HepG2 (cell line): ENCODE data around the gene FAM98A. TPM values are rescaled to one million over a fixed set of nuclear protein-coding genes. Genes with fewer than 3 reads are reported as not detected.

ENCODE experiments used
- ATAC-seq: fragments of 200-7000 bp; cut with Tn5 transposase; 3 replicates; pipeline ENCODE4 v1.9.1; 2020; ENCODE audit warnings: mild to moderate bottlenecking, moderate library complexity
- BruUV-seq: library from RNA; stranded (reverse); fragments of 400-500 nt; replicated peaks from 2 replicates; lab custom pipeline; 2021; lab: Mats Ljungman, UMichigan
- CTCF ChIA-PET: fragments of 300-600 bp; formaldehyde crosslinking; extraction: SDS; loops from one replicate; lab custom pipeline; 2021; ENCODE audit warnings: low total read pairs, inconsistent platforms, low intra/inter-chr PET ratio; lab: Yijun Ruan, JAX
- POLR2A ChIA-PET: fragments of 350-600 bp; sonication (Branson Sonifier 250); formaldehyde crosslinking; loops from one replicate; lab custom pipeline; 2020; ENCODE audit warnings: antibody characterized with exemption, inconsistent platforms; lab: Yijun Ruan, JAX
- DNase-seq: peaks from one replicate; pipeline ENCODE4 v3.0.0-alpha.2; 2015; ENCODE audit warnings: low spot score
- FAIRE-seq: peaks from 3 replicates; lab custom pipeline; 2011; peaks lifted over from hg19 to GRCh38; lab: Jason Lieb, UNC
- H2AFZ ChIP-seq: one replicate; pipeline ENCODE4 v1.6.1; 2011; ENCODE audit warnings: low read length, inconsistent platforms
- H3K27ac ChIP-seq: fragments of 300-600 bp; 3 replicates; pipeline ENCODE4 v1.8.0; 2011; ENCODE audit warnings: mixed run types, mild to moderate bottlenecking, mixed read lengths, low read length, inconsistent platforms; ENCODE audit not compliant: insufficient read depth; ENCODE audit errors: extremely low read length
- H3K27me3 ChIP-seq, 2 experiments: fragments of 200-600 bp in 1 of 2; 2 replicates in 1 of 2; 3 replicates in 1 of 2; pipeline versions ENCODE4 v1.6.0 to v1.8.0; 2011; ENCODE audit warnings: low read length in 2 of 2, mild to moderate bottlenecking in 2 of 2, moderate library complexity in 2 of 2, inconsistent platforms in 1 of 2; ENCODE audit not compliant: insufficient read depth in 2 of 2, control insufficient read depth in 1 of 2
- H3K36me3 ChIP-seq, 2 experiments: fragments of 200-600 bp in 1 of 2; replicated peaks in 1 of 2; 2 replicates in 1 of 2; 3 replicates in 1 of 2; pipeline versions ENCODE4 v1.5.1 to v1.8.0; 2011; ENCODE audit warnings: low read length in 2 of 2, inconsistent platforms in 1 of 2; ENCODE audit not compliant: insufficient read depth in 2 of 2, control insufficient read depth in 1 of 2
- H3K4me1 ChIP-seq: 2 replicates; pipeline ENCODE4 v1.5.1; 2012; ENCODE audit warnings: low read length, inconsistent platforms; ENCODE audit not compliant: insufficient read depth
- H3K4me2 ChIP-seq: 2 replicates; pipeline ENCODE4 v1.6.0; 2011; ENCODE audit warnings: low read depth, low read length, inconsistent platforms
- H3K4me3 ChIP-seq, 3 experiments: fragments of 200-600 bp in 1 of 3; sonication (generic), shearing (Covaris generic) in 1 of 3; replicated peaks in 1 of 3; 2 replicates each; pipeline ENCODE4 v1.5.1; 2011 to 2016; ENCODE audit warnings: low read length in 3 of 3, inconsistent platforms in 2 of 3, low read depth in 2 of 3, mild to moderate bottlenecking in 2 of 3, control low read depth in 1 of 3, mixed read lengths in 1 of 3; ENCODE audit not compliant: insufficient read depth in 1 of 3
- H3K79me2 ChIP-seq: one replicate; pipeline ENCODE4 v1.6.1; 2011; ENCODE audit warnings: low read length, inconsistent platforms; ENCODE audit not compliant: insufficient read depth
- H3K9ac ChIP-seq: 2 replicates; pipeline ENCODE4 v1.6.0; 2011; ENCODE audit warnings: mild to moderate bottlenecking, low read depth, low read length, inconsistent platforms; ENCODE audit not compliant: insufficient read depth
- H3K9me3 ChIP-seq: 2 replicates; pipeline ENCODE4 v1.5.1; 2012; ENCODE audit warnings: mild to moderate bottlenecking, low read length
- H4K20me1 ChIP-seq: 2 replicates; pipeline ENCODE4 v1.6.0; 2011; ENCODE audit warnings: inconsistent platforms, mild to moderate bottlenecking, low read length, moderate library complexity; ENCODE audit not compliant: insufficient read depth
- ATM ChIP-seq: fragments of 450-650 bp; IDR thresholded peaks from 2 replicates; pipeline ENCODE4 v1.7.1; 2017; ENCODE audit warnings: mild to moderate bottlenecking, borderline replicate concordance
- FOXP1 ChIP-seq, 2 experiments: fragments of 450-650 bp in 1 of 2; IDR thresholded peaks; 2 replicates each; pipeline ENCODE4 v1.6.1; 2017 to 2018; ENCODE audit warnings: antibody characterized with exemption in 1 of 2
- HBP1 ChIP-seq: IDR thresholded peaks from 2 replicates; pipeline ENCODE4 v1.6.1; 2016; ENCODE audit warnings: low read depth, control low read depth
- HOXA9 ChIP-seq: sonication (generic); formaldehyde crosslinking; IDR thresholded peaks from 2 replicates; pipeline ENCODE4 v1.8.1; 2022; ENCODE audit warnings: missing genetic modification reagents, mild to moderate bottlenecking, moderate library complexity, borderline replicate concordance
- ISL2 ChIP-seq: sonication (generic); formaldehyde crosslinking; IDR thresholded peaks from 2 replicates; pipeline ENCODE4 v1.5.0; 2020; ENCODE audit warnings: missing genetic modification reagents
- KMT2B ChIP-seq: IDR thresholded peaks from 2 replicates; pipeline ENCODE4 v1.6.1; 2016; ENCODE audit warnings: missing genetic modification reagents, missing compliant biosample characterization
- MAFF ChIP-seq: IDR thresholded peaks from 2 replicates; pipeline ENCODE4 v1.6.1; 2011; ENCODE audit warnings: low read depth, low read length, improper control_type of control experiment
- MEIS1 ChIP-seq: sonication (generic); formaldehyde crosslinking; IDR thresholded peaks from 2 replicates; pipeline ENCODE4 v1.9.0; 2021; ENCODE audit warnings: mild to moderate bottlenecking, missing genetic modification reagents, moderate library complexity, borderline replicate concordance
- PPARG ChIP-seq: conservative IDR thresholded peaks from 2 replicates; pipeline ENCODE4 v1.6.1; 2016; ENCODE audit warnings: missing biosample characterization, missing genetic modification reagents
- SOX13 ChIP-seq, 3 experiments: fragments of 450-650 bp in 1 of 3; sonication (generic) in 1 of 3; formaldehyde crosslinking in 1 of 3; IDR thresholded peaks in 2 of 3; conservative IDR thresholded peaks in 1 of 3; 2 replicates each; pipeline versions ENCODE4 v1.5.0 to v1.6.1; 2016 to 2020; ENCODE audit warnings: antibody characterized with exemption in 1 of 3, mild to moderate bottlenecking in 1 of 3, missing compliant biosample characterization in 1 of 3, missing genetic modification reagents in 1 of 3, moderate library complexity in 1 of 3
- SUZ12 ChIP-seq: fragments of 150-350 bp; IDR thresholded peaks from 2 replicates; pipeline ENCODE4 v1.6.1; 2014; ENCODE audit warnings: low read depth, low read length
- TBL1XR1 ChIP-seq: fragments of 150-350 bp; IDR thresholded peaks from 2 replicates; pipeline ENCODE4 v1.6.1; 2014; ENCODE audit warnings: borderline replicate concordance, low read length; ENCODE audit not compliant: partially characterized antibody
- ZBTB14 ChIP-seq: sonication (generic); formaldehyde crosslinking; IDR thresholded peaks from 2 replicates; pipeline ENCODE4 v1.4.0; 2020; ENCODE audit warnings: missing genetic modification reagents
- ZNF547 ChIP-seq: sonication (generic); formaldehyde crosslinking; IDR thresholded peaks from 2 replicates; pipeline ENCODE4 v1.5.1; 2020; ENCODE audit warnings: mild to moderate bottlenecking, missing genetic modification reagents
- ZNF605 ChIP-seq: sonication (generic); formaldehyde crosslinking; IDR thresholded peaks from 2 replicates; pipeline ENCODE4 v1.8.0; 2022; ENCODE audit warnings: mild to moderate bottlenecking, missing genetic modification reagents
- ZSCAN22 ChIP-seq: sonication (generic); formaldehyde crosslinking; IDR thresholded peaks from 2 replicates; pipeline ENCODE4 v1.4.0; 2020; ENCODE audit warnings: mild to moderate bottlenecking, missing genetic modification reagents
- WGBS: methylation state at CpG from one replicate; pipeline ENCODE4 v1.1.6; 2017; ENCODE audit warnings: low lambda C conversion rate; 5-methylcytosine and 5-hydroxymethylcytosine counted together
- in situ Hi-C: cut with HindIII; loops from 2 replicates; pipeline ENCODE4 v1.10.0; 2017; ENCODE audit warnings: low pct_unique_long_range_greater_than_20kb; ENCODE audit not compliant: extremely low pct_ligation_motif_present
- intact Hi-C: fragments of 100-400 bp; cut with micrococcal nuclease; formaldehyde crosslinking; loops from one replicate; pipeline ENCODE4 v1.10.0; 2022; ENCODE audit not compliant: unreplicated experiment
- polyA plus RNA-seq, 8 experiments: library from polyadenylated mRNA; depleted of rRNA in 3 of 8; stranded (reverse) in 7 of 8; unstranded in 1 of 8; fragments of >200 nt; fragmentation: Illumina TruSeq in 4 of 8; extraction: Trizol in 4 of 8; gene quantifications; 2 replicates each; pipeline versions ENCODE4 v1.2.1 to v1.2.3, GENCODE V29; 2011 to 2016; ENCODE audit warnings: low read depth in 4 of 8, missing spikeins in 1 of 8, mixed read lengths in 1 of 8; ENCODE audit not compliant: insufficient read depth in 1 of 8
- total RNA-seq, 5 experiments: library from RNA; depleted of rRNA; stranded (reverse); fragments of >200 nt; fragmentation: Illumina TruSeq; extraction: Trizol; gene quantifications; 2 replicates each; pipeline ENCODE4 v1.2.3, GENCODE V29; 2016; ENCODE audit warnings: low read depth in 1 of 5
- TF ChIP-seq, protein P1 (sequence below): sonication (generic); formaldehyde crosslinking; IDR thresholded peaks from 2 replicates; pipeline ENCODE4 v1.8.0; 2022; ENCODE audit warnings: missing genetic modification reagents, low read depth, mild to moderate bottlenecking, borderline replicate concordance
- TF ChIP-seq, protein P2 (sequence below): sonication (generic); formaldehyde crosslinking; IDR thresholded peaks from 2 replicates; pipeline ENCODE4 v1.8.1; 2023; ENCODE audit warnings: mild to moderate bottlenecking, missing genetic modification reagents

FAM98A gene
- total and polyA plus RNA-seq, 2 of the 13 experiments (the other 11 are each of a cell fraction or from before 2014, with no cell fraction given): 44.0 to 61.4 TPM

DNA sequence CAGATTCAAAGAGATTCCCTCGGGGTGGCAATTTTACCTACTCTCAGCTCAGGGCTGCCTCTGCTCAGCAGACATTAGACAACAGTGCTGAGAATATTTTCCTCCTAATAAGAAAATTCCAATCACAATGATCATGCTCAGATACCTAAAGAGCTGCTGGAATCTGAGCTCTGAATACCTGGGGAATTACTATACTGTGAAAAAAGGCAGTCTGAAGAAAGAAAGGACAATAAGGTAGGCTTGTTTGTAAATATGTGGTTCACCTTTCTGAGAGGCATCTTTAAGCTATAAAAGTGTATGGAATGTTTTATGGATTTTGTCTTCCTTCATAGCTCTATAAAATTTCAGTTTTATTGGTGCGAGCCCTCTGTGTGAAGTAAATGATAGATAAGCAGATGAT is 34.2 kb upstream of the FAM98A start (continued):
- no peak for TF ChIP-seq ISL2 (CRISPR knock-in tag)
- no peak for TF ChIP-seq KMT2B (CRISPR knock-in tag)
- no peak for TF ChIP-seq TBL1XR1
- no peak for TF ChIP-seq MEIS1 (CRISPR knock-in tag)
- no peak for TF ChIP-seq ZBTB14 (CRISPR knock-in tag)
- no peak for TF ChIP-seq SOX13 (IDR thresholded peaks at IDR 0.05)
- TF ChIP-seq SOX13 (CRISPR knock-in tag; conservative IDR thresholded peaks at IDR 0.05 in 1 of 2, IDR thresholded peaks at IDR 0.05 in 1 of 2): no peak
- no peak for TF ChIP-seq ATM
- TF ChIP-seq, all 625 proteins: peak for 0

DNA sequence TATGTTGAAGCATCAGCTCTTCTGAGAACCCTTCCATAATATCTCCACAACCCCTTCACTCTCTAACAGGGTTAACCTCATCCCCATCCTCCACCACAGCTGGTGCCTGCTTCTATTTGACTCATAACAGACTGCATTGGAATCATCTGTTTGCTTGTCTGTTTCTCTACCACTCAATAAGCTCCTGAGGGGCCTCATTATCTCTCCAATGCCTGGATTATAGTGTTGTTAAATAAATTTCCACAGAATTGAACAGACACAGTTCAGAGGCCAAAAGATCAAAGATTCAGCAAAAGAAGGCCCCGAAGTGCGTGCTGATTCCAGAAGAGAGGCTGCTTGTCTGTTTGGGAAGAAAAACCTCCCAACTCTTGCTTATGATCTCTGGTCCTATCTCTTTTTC is 33.7 kb upstream of the FAM98A start:
- intact Hi-C loops (no loop called here), in situ Hi-C loops (no loop called here)
- no peak overlapping the region for H3K4me3 ChIP-seq
- H3K36me3 ChIP-seq: no peaks in the 10 kb centered on the region
- no peaks in the 10 kb centered on the region for H4K20me1 ChIP-seq
- ATAC-seq (no peak), DNase-seq (no peak), FAIRE-seq (no peak)
- H3K9ac ChIP-seq: no peak overlapping the region
- H3K4me2 ChIP-seq: no peak overlapping the region
- no peaks in the 10 kb centered on the region for H3K79me2 ChIP-seq
- TF ChIP-seq HBP1 (no peak), HOXA9 (CRISPR knock-in tag) (no peak), SUZ12 (no peak), MAFF (no peak), ZNF605 (CRISPR knock-in tag) (no peak), ZSCAN22 (CRISPR knock-in tag) (no peak), PPARG (CRISPR knock-in tag) (no peak), ZNF547 (no peak), FOXP1 (IDR thresholded peaks at IDR 0.05) (no peak), FOXP1 (CRISPR knock-in tag; IDR thresholded peaks at IDR 0.05) (no peak)
- TF ChIP-seq, protein P1, sequence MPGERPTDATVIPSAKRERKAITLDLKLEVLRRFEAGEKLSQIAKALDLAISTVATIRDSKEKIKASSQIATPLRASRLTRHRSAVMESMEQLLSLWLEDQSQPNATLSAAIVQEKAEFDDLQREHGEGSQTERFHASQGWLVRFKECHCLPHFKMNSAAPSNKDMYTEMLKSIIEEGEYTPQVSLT: no peak
- TF ChIP-seq, protein P2, sequence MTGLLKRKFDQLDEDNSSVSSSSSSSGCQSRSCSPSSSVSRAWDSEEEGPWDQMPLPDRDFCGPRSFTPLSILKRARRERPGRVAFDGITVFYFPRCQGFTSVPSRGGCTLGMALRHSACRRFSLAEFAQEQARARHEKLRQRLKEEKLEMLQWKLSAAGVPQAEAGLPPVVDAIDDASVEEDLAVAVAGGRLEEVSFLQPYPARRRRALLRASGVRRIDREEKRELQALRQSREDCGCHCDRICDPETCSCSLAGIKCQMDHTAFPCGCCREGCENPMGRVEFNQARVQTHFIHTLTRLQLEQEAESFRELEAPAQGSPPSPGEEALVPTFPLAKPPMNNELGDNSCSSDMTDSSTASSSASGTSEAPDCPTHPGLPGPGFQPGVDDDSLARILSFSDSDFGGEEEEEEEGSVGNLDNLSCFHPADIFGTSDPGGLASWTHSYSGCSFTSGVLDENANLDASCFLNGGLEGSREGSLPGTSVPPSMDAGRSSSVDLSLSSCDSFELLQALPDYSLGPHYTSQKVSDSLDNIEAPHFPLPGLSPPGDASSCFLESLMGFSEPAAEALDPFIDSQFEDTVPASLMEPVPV (CRISPR knock-in tag): no peak
- H3K9me3 ChIP-seq: no peaks in the 10 kb centered on the region
- 0 out of 5 replicates have a peak, but pooled peaks cover 0 to 3% of the 10 kb centered on the region in 2 experiments for H3K27me3 ChIP-seq
- H3K4me1 ChIP-seq: no peaks in the 10 kb centered on the region
- no TSS peak for BruUV-seq
- ChIA-PET POLR2A (no interaction called here), CTCF (no interaction called here)
- 0% methylated on average over 2 of the region's 2 CpGs for WGBS
- no peak overlapping the region for H3K27ac ChIP-seq
- no peak overlapping the region for H2AFZ ChIP-seq
